Measurements from ENCODE around the gene KLHL3.

KLHL3 gene

DNA sequence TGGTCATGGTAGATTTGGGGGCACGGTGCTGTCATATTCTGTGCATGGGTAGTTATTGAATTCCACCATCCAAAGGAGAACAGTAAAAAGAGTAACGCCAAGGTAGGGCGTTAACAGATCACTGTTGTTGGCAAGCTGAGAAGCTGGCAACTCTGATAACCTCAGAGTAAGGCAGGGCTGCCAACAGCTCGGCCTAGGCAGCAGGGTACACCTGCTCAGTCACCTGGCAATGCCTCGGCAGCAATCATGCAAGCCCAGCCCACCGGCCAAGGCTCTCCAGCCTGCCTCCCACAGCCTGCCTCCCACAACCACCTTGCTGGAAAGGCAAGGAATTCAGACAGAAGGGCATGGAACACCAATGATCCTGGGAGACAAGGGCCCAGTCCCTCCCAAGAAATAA lies 63.9 kb downstream of the KLHL3 start:
- no peak for TF ChIP-seq CTCF (conservative IDR thresholded peaks at IDR 0.05; ENCODE audit: low read depth, low read length)
- H3K4me3 ChIP-seq (ENCODE audit: low read depth, low read length), result no peak overlapping the region
- no peak for DNase-seq (ENCODE audit: low read depth)

- no peak for TF ChIP-seq CTCF (conservative IDR thresholded peaks at IDR 0.05; ENCODE audit: low read depth, low read length)
- no peak for DNase-seq (ENCODE audit: low read depth)
- no peak overlapping the region for H3K4me3 ChIP-seq (ENCODE audit: low read depth, low read length)
Measured at GRCh38 chr5:137669811-137670210, 66.1 kb downstream of the KLHL3 start.

DNA sequence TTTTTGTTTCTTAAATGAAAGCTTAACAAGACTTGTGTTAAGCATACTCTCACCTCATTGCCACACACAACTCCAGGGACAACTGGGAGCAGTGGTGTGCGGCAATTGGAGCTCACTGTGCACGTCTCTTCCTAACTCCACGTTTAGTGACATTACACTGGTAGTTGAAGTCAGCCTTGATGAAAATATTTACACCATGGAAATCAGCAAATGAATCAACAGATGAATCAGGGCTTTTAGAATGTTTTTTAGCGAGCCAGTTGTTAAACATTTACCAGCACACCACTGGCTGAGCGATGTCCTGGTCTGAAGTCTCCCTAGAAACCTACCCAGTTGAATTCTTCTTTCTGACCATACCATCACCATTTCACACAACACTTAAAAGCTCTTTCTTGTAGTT lies 67.3 kb downstream of the KLHL3 start:
- H3K4me3 ChIP-seq (ENCODE audit: low read depth, low read length), result no peak overlapping the region
- DNase-seq (ENCODE audit: low read depth), result no peak
- no peak for TF ChIP-seq CTCF (conservative IDR thresholded peaks at IDR 0.05; ENCODE audit: low read depth, low read length)

DNA sequence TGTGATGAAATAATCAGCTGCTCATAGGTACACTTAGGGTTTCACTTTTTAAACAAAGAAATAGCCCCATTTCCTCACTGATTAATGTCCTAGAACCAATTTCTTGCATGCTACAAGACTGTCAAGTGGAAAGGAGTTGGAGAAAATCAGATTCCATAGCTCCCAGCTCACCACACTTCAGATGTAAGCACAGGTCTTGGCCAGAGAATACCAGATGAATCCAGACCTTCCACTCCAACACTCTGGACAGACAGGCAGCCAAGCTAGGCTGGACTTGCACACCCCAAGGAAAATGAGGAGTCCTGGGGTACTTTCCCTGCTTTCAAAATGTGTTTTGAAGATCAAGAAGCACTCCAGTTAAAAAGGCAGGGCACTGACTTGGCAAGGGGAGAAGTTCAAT lies 68.5 kb downstream of the KLHL3 start:
- DNase-seq (ENCODE audit: low read depth), result no peak
- TF ChIP-seq CTCF (conservative IDR thresholded peaks at IDR 0.05; ENCODE audit: low read depth, low read length), result no peak
- no peak overlapping the region for H3K4me3 ChIP-seq (ENCODE audit: low read depth, low read length)

- no peak for DNase-seq (ENCODE audit: low read depth)
- H3K4me3 ChIP-seq (ENCODE audit: low read depth, low read length), result no peak overlapping the region
- TF ChIP-seq CTCF (conservative IDR thresholded peaks at IDR 0.05; ENCODE audit: low read depth, low read length), result no peak
Measured at GRCh38 chr5:137666901-137667300, 69.0 kb downstream of the KLHL3 start.

DNA sequence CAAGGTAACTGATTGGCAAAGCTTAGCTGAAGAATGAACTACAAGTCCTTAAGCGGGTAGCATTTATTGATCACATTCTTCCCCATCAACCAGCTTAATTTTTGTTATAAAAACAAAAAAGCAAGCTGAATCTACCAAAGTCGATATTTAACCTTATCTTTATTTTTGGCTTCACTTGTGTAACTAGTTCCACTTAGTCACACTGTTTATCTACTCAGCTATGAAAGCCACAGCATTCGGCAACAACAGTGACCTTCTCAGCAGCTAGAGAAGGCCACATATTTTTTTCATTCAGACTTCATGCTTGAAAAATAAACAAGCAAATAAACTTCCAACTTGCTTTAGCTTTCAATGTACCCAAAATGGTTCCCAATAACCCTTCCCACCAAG lies 69.4 kb downstream of the KLHL3 start:
- no peak overlapping the region for H3K4me3 ChIP-seq (ENCODE audit: low read depth, low read length)
- TF ChIP-seq CTCF (conservative IDR thresholded peaks at IDR 0.05; ENCODE audit: low read depth, low read length), result no peak
- peak; percentile 56 for DNase-seq (ENCODE audit: low read depth)

GRCh38 chr5:137665678-137666460 lies 70.0 kb downstream of the KLHL3 start:
- no peak for DNase-seq (ENCODE audit: low read depth)
- H3K4me3 ChIP-seq (ENCODE audit: low read depth, low read length), result no peak overlapping the region
- no peak for TF ChIP-seq CTCF (conservative IDR thresholded peaks at IDR 0.05; ENCODE audit: low read depth, low read length)

All from choroid plexus epithelial cell (primary cell).